ENCODE data around the gene GSTM1. TPM values are rescaled to one million over a fixed set of nuclear protein-coding genes. Genes with fewer than 3 reads are reported as not detected.
A peak's percentile ranks its signal among the peaks of the same experiment; 100 is the strongest.

Gene GSTM1
- total and polyA plus RNA-seq, 7 donors = 0.39 to 27.6 (median 17.0) TPM; not detected in 3

DNA sequence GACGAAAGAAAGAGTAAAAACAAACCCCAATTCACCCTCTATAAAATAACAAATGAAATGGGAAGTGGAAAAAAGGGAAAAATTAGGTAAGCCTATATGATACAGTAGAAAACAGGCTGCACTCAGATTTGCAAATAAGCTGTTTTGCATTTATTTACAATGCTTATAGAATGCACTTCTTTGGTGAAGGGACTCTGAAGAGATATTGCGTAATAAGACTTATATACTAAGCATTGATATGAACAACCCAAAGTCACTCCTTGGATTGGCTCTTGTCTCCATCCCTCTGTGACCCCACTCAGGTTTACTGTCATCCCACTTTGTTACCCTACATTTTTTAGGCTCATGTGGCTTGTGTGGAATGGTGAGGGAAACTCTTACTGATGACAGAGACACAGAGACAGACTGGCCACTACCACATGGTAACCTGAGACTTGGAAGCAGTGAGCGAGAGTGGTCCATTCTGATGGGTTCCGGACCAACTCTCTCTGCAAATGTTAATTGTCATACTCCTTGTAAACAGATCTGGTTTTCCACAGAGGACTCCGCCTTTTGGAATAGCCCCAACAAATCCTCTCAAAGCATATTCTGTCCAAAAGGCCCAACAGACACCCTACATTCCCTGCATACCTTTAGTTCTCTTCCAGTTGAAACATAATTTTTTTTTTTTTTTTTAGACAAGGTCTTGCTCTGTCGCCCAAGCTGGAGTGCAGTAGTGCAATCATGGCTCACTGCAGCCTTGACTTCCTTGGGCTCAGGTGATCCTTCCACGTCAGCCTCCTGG is 35.5 kb downstream of the GSTM1 start:
- no peaks in the 10 kb centered on the region for H3K36me3 ChIP-seq
- no peaks in the 10 kb centered on the region for H3K27me3 ChIP-seq
- peak overlapping the region in 1 of 4 donors; percentile 15 for H3K27ac ChIP-seq
- TF ChIP-seq POLR2AphosphoS5 (IDR thresholded peaks at IDR 0.05) = no peak
- TF ChIP-seq, protein P1, sequence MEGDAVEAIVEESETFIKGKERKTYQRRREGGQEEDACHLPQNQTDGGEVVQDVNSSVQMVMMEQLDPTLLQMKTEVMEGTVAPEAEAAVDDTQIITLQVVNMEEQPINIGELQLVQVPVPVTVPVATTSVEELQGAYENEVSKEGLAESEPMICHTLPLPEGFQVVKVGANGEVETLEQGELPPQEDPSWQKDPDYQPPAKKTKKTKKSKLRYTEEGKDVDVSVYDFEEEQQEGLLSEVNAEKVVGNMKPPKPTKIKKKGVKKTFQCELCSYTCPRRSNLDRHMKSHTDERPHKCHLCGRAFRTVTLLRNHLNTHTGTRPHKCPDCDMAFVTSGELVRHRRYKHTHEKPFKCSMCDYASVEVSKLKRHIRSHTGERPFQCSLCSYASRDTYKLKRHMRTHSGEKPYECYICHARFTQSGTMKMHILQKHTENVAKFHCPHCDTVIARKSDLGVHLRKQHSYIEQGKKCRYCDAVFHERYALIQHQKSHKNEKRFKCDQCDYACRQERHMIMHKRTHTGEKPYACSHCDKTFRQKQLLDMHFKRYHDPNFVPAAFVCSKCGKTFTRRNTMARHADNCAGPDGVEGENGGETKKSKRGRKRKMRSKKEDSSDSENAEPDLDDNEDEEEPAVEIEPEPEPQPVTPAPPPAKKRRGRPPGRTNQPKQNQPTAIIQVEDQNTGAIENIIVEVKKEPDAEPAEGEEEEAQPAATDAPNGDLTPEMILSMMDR (IDR thresholded peaks at IDR 0.05) = no peak
- no peak for TF ChIP-seq EP300 (IDR thresholded peaks at IDR 0.05)
- TF ChIP-seq POLR2A (IDR thresholded peaks at IDR 0.05) = no peak
- WGBS, 2 donors = 75 to 83% methylated on average over 7 of the region's 7 CpGs
- no peak overlapping the region for H3K4me3 ChIP-seq
- DNase-seq = no peak
- no peaks in the 10 kb centered on the region for H3K9me3 ChIP-seq
- intact Hi-C loops (cut with DNase I) = no loop called here
- peaks cover 0 to 25% (median 11%) of the 10 kb centered on the region in 4 donors for H3K4me1 ChIP-seq

DNA sequence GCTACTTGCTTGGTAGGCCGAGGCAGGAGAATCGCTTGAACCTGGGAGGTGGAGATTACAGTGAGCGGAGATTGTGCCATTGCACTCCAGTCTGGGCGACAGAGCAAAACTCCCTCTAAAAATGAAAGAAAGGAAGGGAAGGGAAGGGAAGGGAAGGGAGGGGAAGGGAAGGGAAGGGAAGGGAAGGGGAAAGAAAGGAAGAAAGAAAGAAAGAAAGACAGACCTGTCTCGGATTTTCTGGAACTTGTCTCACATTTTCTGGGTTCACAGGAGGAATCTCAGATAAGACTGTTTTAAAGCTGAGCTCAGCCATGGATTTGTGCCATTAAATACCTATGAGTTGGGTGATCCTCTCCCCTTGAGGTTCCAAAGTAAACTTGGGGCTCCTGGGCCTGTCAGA is 37.3 kb downstream of the GSTM1 start:
- Histone ChIP-seq H3K4me3 (no peak overlapping the region), H3K4me1 (peaks cover 0 to 15% (median 11%) of the 10 kb centered on the region in 4 donors), H3K27ac (no peak overlapping the region), H3K36me3 (no peaks in the 10 kb centered on the region), H3K9me3 (no peaks in the 10 kb centered on the region), H3K27me3 (no peaks in the 10 kb centered on the region)
- 73 to 84% methylated on average over 5 of the region's 5 CpGs for WGBS, 2 donors
- TF ChIP-seq POLR2AphosphoS5 (IDR thresholded peaks at IDR 0.05) (no peak), EP300 (IDR thresholded peaks at IDR 0.05) (no peak), POLR2A (IDR thresholded peaks at IDR 0.05) (no peak)
- TF ChIP-seq, protein P1 (IDR thresholded peaks at IDR 0.05) = no peak
- DNase-seq = no peak
- intact Hi-C loops (cut with DNase I) = loop anchor here (5.0 kb wide), 1 partner anchor 58 kb away; the partner anchor contains the start of gene GSTM2

GRCh38 chr1:109725510-109725909 is 37.9 kb downstream of the GSTM1 start:
- no peak for DNase-seq
- Histone ChIP-seq H3K4me3 (no peak overlapping the region), H3K27me3 (no peaks in the 10 kb centered on the region), H3K9me3 (no peaks in the 10 kb centered on the region), H3K4me1 (peaks cover 0 to 15% (median 11%) of the 10 kb centered on the region in 4 donors), H3K36me3 (no peaks in the 10 kb centered on the region), H3K27ac (no peak overlapping the region)
- WGBS, 2 donors = 87 to 90% methylated on average over 4 of the region's 4 CpGs
- intact Hi-C loops (cut with DNase I) = loop anchor here (5.0 kb wide), 1 partner anchor 58 kb away; the partner anchor contains the start of gene GSTM2
- TF ChIP-seq POLR2A (IDR thresholded peaks at IDR 0.05) = no peak
- no peak for TF ChIP-seq POLR2AphosphoS5 (IDR thresholded peaks at IDR 0.05)
- TF ChIP-seq, protein P1 (IDR thresholded peaks at IDR 0.05) = no peak
- TF ChIP-seq EP300 (IDR thresholded peaks at IDR 0.05) = no peak

DNA sequence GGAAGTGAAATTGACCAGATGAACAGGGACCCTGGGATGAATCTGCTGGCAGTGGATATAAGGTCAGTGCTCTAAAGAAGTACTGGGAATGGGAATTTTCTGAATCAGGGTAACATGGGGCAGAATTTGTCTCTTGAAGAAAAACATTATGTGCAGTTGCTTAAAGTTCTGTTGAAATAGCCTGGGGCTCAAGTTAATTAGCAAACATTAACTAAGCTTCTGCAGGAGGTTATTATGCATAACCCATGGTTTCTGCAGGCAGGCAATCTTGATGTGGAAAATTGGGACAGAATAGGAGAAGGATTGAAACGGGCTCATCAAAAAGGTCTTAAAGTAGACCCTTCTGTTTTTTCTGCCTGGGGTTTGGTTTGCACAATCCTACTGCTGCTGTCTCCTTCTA is 38.4 kb downstream of the GSTM1 start:
- Histone ChIP-seq H3K27ac (peak overlapping the region in 3 of 4 donors; percentile 45 to 53 (median 51)), H3K27me3 (no peaks in the 10 kb centered on the region), H3K36me3 (no peaks in the 10 kb centered on the region), H3K4me3 (no peak overlapping the region), H3K4me1 (peaks cover 0 to 15% (median 11%) of the 10 kb centered on the region in 4 donors), H3K9me3 (no peaks in the 10 kb centered on the region)
- intact Hi-C loops (cut with DNase I) = loop anchor here (5.0 kb wide), 1 partner anchor 59 kb away; the partner anchor contains the start of gene GSTM2
- no peak for TF ChIP-seq EP300 (IDR thresholded peaks at IDR 0.05)
- no peak for TF ChIP-seq POLR2A (IDR thresholded peaks at IDR 0.05)
- TF ChIP-seq, protein P1 (IDR thresholded peaks at IDR 0.05) = no peak
- TF ChIP-seq POLR2AphosphoS5 (IDR thresholded peaks at IDR 0.05) = no peak
- no peak for DNase-seq
- WGBS, 2 donors = 83 to 87% methylated on average over 1 of the region's 1 CpG

All from sigmoid colon (tissue), 7 donors.